Liver (tissue), 9 donors: ENCODE results near the gene MT4. TPM values are rescaled to one million over a fixed set of nuclear protein-coding genes. Genes with fewer than 3 reads are reported as not detected.

Experiments
- DNase-seq: peaks from one replicate; pipeline ENCODE4 v3.0.0-alpha.2; 2017; ENCODE audit warnings: low spot score
- H3K27ac ChIP-seq, 2 donors: one replicate each; pipeline ENCODE4 v1.7.0; 2013; ENCODE audit warnings: inconsistent platforms in 2 of 2, low read length in 2 of 2, control low read depth in 1 of 2, low read depth in 1 of 2, mild to moderate bottlenecking in 1 of 2
- H3K27me3 ChIP-seq, 4 donors: one replicate each; pipeline versions ENCODE4 v1.6.1 to v1.7.0; 2013; ENCODE audit warnings: low read length in 3 of 4, inconsistent platforms in 1 of 4, mild to moderate bottlenecking in 1 of 4, moderate library complexity in 1 of 4; ENCODE audit not compliant: control insufficient read depth in 4 of 4, insufficient read depth in 4 of 4
- H3K36me3 ChIP-seq, 4 donors: one replicate each; pipeline versions ENCODE4 v1.6.1 to v1.7.0; 2013; ENCODE audit warnings: low read length in 3 of 4, mild to moderate bottlenecking in 3 of 4, low read depth in 1 of 4, moderate library complexity in 1 of 4; ENCODE audit not compliant: control insufficient read depth in 4 of 4, insufficient read depth in 3 of 4
- H3K4me1 ChIP-seq, 4 donors: one replicate each; pipeline versions ENCODE4 v1.6.1 to v1.7.0; 2013; ENCODE audit warnings: low read length in 3 of 4, mild to moderate bottlenecking in 3 of 4, moderate library complexity in 1 of 4; ENCODE audit not compliant: control insufficient read depth in 4 of 4, insufficient read depth in 4 of 4
- H3K4me3 ChIP-seq, 3 donors: one replicate each; pipeline versions ENCODE4 v1.6.1 to v1.7.0; 2013; ENCODE audit warnings: low read length in 3 of 3, control low read depth in 1 of 3, low read depth in 1 of 3, mild to moderate bottlenecking in 1 of 3
- H3K9ac ChIP-seq, 2 donors: one replicate each; pipeline ENCODE4 v1.7.0; 2013; ENCODE audit warnings: low read length in 2 of 2, mild to moderate bottlenecking in 2 of 2, moderate library complexity in 2 of 2, control low read depth in 1 of 2, low read depth in 1 of 2
- H3K9me3 ChIP-seq, 4 donors: one replicate each; pipeline versions ENCODE4 v1.6.1 to v1.7.0; 2013; ENCODE audit warnings: low read length in 3 of 4; ENCODE audit not compliant: control insufficient read depth in 4 of 4
- EGR1 ChIP-seq, 2 donors: IDR thresholded peaks; 2 replicates each; pipeline ENCODE4 v1.6.1; 2016 to 2018; ENCODE audit warnings: antibody characterized with exemption in 2 of 2, low read depth in 2 of 2
- FOXA1 ChIP-seq: IDR thresholded peaks from 2 replicates; pipeline ENCODE4 v1.6.1; 2016; ENCODE audit warnings: antibody characterized with exemption
- FOXA2 ChIP-seq: IDR thresholded peaks from 2 replicates; pipeline ENCODE4 v1.6.1; 2016; ENCODE audit warnings: antibody characterized with exemption
- GABPA ChIP-seq, 2 donors: IDR thresholded peaks in 1 of 2; conservative IDR thresholded peaks in 1 of 2; 2 replicates each; pipeline ENCODE4 v1.6.1; 2016; ENCODE audit warnings: antibody characterized with exemption in 2 of 2, mild to moderate bottlenecking in 1 of 2, moderate library complexity in 1 of 2
- NR2F2 ChIP-seq: IDR thresholded peaks from 2 replicates; pipeline ENCODE4 v1.6.1; 2016; ENCODE audit warnings: antibody characterized with exemption
- RAD21 ChIP-seq, 2 donors: IDR thresholded peaks; 2 replicates each; pipeline ENCODE4 v1.6.1; 2016; ENCODE audit warnings: antibody characterized with exemption in 2 of 2, mild to moderate bottlenecking in 2 of 2
- SP1 ChIP-seq: IDR thresholded peaks from 2 replicates; pipeline ENCODE4 v1.6.1; 2018; ENCODE audit warnings: antibody characterized with exemption, mild to moderate bottlenecking
- TAF1 ChIP-seq: conservative IDR thresholded peaks from 2 replicates; pipeline ENCODE4 v1.6.1; 2016; ENCODE audit warnings: antibody characterized with exemption, mild to moderate bottlenecking
- WGBS: extraction: QIAGEN DNeasy Blood & Tissue Kit; methylation state at CpG from one replicate; pipeline ENCODE4 v1.1.7; 2013; 5-methylcytosine and 5-hydroxymethylcytosine counted together
- polyA plus RNA-seq, 2 donors: library from polyadenylated mRNA; stranded (reverse) in 1 of 2; unstranded in 1 of 2; fragments of 200-250 nt in 1 of 2; fragments of >200 nt in 1 of 2; fragmentation: Nextera tagmentation in 1 of 2; extraction: Ambion mirVana in 1 of 2; gene quantifications; one replicate each; pipeline versions ENCODE4 v1.2.1 to v1.2.3, GENCODE V29; 2013 to 2015
- total RNA-seq, 2 donors: library from RNA; depleted of rRNA; stranded (reverse); fragments of >200 nt; gene quantifications; one replicate each; pipeline ENCODE4 v1.2.3, GENCODE V29; 2014
- TF ChIP-seq, protein P1 (sequence below): IDR thresholded peaks from 2 replicates; pipeline ENCODE4 v1.6.1; 2016; ENCODE audit warnings: antibody characterized with exemption, mild to moderate bottlenecking
- TF ChIP-seq, protein P2 (sequence below): IDR thresholded peaks from 2 replicates; pipeline ENCODE4 v1.6.1; 2016; ENCODE audit warnings: antibody characterized with exemption
- TF ChIP-seq, protein P3 (sequence below): IDR thresholded peaks from 2 replicates; pipeline ENCODE4 v1.6.1; 2016; ENCODE audit warnings: antibody characterized with exemption
- TF ChIP-seq, protein P4 (sequence below): IDR thresholded peaks from 2 replicates; pipeline ENCODE4 v1.6.1; 2016; ENCODE audit warnings: antibody characterized with exemption
- TF ChIP-seq, protein P5 (sequence below): fragments of 150-350 bp; IDR thresholded peaks from 2 replicates; pipeline ENCODE4 v1.5.1; 2017; ENCODE audit warnings: improper control_type of control experiment, low read depth, low read length; ENCODE audit not compliant: missing input control
- donor health status: healthy.
- donor health status: healthy.
- donor health status: healthy.
- donor health status: healthy.
- donor health status: healthy.

Gene MT4
- total and polyA plus RNA-seq, 4 donors, result not detected

DNA sequence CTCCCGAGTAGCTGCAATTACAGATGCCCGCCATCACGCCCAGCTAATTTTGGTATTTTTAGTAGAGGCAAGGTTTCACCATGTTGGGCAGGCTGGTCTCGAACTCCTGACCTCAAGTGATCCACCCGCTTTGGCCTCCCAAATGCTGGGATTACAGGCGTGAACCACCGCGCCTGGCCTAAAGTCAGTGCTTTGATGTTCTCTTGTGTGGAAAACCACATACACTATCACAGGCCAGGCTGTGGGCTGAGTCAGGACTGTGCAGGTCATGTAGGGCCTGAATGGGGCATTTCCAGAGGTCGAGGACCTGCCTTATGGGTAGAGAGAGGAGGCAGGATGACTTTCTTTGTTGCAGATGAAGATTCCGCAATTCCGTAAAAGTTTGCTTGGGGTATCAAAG lies 19.4 kb downstream of the MT4 start:
- Histone ChIP-seq H3K36me3 (no peaks in the 10 kb centered on the region), H3K27ac (no peak overlapping the region), H3K4me1 (peaks cover 0 to 5% (median 4%) of the 10 kb centered on the region in 4 donors), H3K9me3 (no peaks in the 10 kb centered on the region), H3K9ac (no peak overlapping the region), H3K27me3 (no peaks in the 10 kb centered on the region), H3K4me3 (no peak overlapping the region)
- WGBS, result 88% methylated on average over 11 of the region's 11 CpGs
- no peak for DNase-seq
- TF ChIP-seq NR2F2 (no peak), RAD21 (IDR thresholded peaks at IDR 0.05) (no peak), FOXA1 (no peak)
- TF ChIP-seq, protein P1, sequence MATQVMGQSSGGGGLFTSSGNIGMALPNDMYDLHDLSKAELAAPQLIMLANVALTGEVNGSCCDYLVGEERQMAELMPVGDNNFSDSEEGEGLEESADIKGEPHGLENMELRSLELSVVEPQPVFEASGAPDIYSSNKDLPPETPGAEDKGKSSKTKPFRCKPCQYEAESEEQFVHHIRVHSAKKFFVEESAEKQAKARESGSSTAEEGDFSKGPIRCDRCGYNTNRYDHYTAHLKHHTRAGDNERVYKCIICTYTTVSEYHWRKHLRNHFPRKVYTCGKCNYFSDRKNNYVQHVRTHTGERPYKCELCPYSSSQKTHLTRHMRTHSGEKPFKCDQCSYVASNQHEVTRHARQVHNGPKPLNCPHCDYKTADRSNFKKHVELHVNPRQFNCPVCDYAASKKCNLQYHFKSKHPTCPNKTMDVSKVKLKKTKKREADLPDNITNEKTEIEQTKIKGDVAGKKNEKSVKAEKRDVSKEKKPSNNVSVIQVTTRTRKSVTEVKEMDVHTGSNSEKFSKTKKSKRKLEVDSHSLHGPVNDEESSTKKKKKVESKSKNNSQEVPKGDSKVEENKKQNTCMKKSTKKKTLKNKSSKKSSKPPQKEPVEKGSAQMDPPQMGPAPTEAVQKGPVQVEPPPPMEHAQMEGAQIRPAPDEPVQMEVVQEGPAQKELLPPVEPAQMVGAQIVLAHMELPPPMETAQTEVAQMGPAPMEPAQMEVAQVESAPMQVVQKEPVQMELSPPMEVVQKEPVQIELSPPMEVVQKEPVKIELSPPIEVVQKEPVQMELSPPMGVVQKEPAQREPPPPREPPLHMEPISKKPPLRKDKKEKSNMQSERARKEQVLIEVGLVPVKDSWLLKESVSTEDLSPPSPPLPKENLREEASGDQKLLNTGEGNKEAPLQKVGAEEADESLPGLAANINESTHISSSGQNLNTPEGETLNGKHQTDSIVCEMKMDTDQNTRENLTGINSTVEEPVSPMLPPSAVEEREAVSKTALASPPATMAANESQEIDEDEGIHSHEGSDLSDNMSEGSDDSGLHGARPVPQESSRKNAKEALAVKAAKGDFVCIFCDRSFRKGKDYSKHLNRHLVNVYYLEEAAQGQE, result no peak

DNA sequence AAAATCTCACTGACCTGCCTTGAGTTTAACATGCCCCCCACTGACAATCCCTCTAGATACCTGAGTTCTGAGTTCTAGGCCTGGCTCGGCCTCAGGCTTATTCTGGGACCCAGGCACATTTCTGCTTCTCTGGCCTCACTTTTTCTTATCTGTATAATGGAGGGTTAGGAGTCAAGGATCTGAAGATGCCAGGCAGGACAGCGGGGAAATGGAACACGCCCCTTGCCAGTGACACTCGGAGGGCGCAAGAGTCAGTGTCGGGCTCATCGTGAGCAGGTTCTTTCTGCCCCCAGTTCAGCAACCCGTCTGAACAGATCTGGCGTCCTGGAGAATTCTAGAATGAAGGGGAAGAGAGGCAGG lies 23.9 kb downstream of the MT4 start:
- no peak for TF ChIP-seq FOXA2
- TF ChIP-seq, protein P2, sequence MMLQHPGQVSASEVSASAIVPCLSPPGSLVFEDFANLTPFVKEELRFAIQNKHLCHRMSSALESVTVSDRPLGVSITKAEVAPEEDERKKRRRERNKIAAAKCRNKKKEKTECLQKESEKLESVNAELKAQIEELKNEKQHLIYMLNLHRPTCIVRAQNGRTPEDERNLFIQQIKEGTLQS, result no peak
- TF ChIP-seq TAF1, result no peak
- TF ChIP-seq, protein P3, sequence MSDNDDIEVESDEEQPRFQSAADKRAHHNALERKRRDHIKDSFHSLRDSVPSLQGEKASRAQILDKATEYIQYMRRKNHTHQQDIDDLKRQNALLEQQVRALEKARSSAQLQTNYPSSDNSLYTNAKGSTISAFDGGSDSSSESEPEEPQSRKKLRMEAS, result no peak
- TF ChIP-seq SP1, result no peak
- TF ChIP-seq, protein P4, sequence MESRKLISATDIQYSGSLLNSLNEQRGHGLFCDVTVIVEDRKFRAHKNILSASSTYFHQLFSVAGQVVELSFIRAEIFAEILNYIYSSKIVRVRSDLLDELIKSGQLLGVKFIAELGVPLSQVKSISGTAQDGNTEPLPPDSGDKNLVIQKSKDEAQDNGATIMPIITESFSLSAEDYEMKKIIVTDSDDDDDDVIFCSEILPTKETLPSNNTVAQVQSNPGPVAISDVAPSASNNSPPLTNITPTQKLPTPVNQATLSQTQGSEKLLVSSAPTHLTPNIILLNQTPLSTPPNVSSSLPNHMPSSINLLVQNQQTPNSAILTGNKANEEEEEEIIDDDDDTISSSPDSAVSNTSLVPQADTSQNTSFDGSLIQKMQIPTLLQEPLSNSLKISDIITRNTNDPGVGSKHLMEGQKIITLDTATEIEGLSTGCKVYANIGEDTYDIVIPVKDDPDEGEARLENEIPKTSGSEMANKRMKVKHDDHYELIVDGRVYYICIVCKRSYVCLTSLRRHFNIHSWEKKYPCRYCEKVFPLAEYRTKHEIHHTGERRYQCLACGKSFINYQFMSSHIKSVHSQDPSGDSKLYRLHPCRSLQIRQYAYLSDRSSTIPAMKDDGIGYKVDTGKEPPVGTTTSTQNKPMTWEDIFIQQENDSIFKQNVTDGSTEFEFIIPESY, result no peak
- TF ChIP-seq EGR1 (IDR thresholded peaks at IDR 0.05; ENCODE audit: low read depth in 2 of 2), result no peak
- TF ChIP-seq, protein P5, sequence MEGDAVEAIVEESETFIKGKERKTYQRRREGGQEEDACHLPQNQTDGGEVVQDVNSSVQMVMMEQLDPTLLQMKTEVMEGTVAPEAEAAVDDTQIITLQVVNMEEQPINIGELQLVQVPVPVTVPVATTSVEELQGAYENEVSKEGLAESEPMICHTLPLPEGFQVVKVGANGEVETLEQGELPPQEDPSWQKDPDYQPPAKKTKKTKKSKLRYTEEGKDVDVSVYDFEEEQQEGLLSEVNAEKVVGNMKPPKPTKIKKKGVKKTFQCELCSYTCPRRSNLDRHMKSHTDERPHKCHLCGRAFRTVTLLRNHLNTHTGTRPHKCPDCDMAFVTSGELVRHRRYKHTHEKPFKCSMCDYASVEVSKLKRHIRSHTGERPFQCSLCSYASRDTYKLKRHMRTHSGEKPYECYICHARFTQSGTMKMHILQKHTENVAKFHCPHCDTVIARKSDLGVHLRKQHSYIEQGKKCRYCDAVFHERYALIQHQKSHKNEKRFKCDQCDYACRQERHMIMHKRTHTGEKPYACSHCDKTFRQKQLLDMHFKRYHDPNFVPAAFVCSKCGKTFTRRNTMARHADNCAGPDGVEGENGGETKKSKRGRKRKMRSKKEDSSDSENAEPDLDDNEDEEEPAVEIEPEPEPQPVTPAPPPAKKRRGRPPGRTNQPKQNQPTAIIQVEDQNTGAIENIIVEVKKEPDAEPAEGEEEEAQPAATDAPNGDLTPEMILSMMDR, result no peak
- TF ChIP-seq GABPA (IDR thresholded peaks at IDR 0.05 in 1 of 2, conservative IDR thresholded peaks at IDR 0.05 in 1 of 2), result no peak
- H3K27ac ChIP-seq, result no peak overlapping the region
- H3K27me3 ChIP-seq, result peaks cover 0 to 5% (median 0%) of the 10 kb centered on the region in 4 donors
- DNase-seq, result no peak
- H3K36me3 ChIP-seq, result no peaks in the 10 kb centered on the region
- peak overlapping the region in 2 of 3 donors; percentile 25 to 53 for H3K4me3 ChIP-seq
- no peaks in the 10 kb centered on the region for H3K9me3 ChIP-seq
- H3K4me1 ChIP-seq, result peaks cover 3 to 11% (median 6%) of the 10 kb centered on the region in 4 donors
- 38% methylated on average over 9 of the region's 9 CpGs for WGBS
- no peak overlapping the region for H3K9ac ChIP-seq
